Endothelial cell of hepatic sinusoid (primary cell): ENCODE results near the gene TTC12.

Source experiments
- in situ Hi-C: cut with HindIII; loops from 2 replicates; pipeline ENCODE4 v1.10.0; 2017; ENCODE audit warnings: low sequenced_read_pairs

The TTC12 gene

DNA sequence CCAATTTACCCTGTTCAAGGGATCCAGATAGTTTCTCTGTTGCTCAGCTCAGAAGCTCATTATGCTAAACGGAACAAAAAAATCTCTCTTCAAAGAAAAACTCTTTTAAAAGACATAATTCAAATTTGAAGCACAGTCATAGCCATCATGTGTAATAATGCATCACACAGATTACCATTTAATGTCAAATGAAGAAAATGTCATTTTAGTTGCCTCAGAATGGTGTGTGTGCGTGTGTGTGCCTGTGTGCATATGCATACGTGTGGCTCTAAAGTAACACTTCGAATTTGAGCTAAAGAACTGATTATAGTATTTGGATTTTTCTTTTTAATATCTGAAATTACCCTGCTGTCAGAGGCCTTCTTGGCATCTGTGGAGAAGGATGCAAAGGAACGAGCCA lies 9.9 kb downstream of the TTC12 start:
- in situ Hi-C loops = no loop called here

DNA sequence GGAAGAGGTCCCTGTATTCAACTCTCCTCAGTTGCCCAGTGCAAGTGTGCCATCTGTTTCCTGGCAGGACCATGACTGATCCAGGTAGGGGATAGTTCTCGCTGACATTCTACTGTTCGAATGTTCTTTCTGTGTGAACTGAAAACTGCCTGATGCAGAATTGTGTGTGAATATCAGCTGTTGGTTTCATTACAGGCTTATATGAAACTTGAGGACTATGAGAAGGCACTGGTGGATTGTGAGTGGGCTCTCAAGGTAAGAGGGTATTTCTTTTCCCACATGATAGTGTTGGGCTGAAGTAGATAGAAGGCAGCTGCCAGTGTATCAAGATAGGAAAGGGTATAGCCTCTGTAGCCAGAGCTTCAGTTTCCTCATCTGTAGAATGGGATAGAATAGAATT lies 15.3 kb downstream of the TTC12 start:
- in situ Hi-C loops = loop anchor here (5.0 to 25.0 kb wide), 2 partner anchors 88 to 183 kb away; no protein-coding TSS in a partner anchor

DNA sequence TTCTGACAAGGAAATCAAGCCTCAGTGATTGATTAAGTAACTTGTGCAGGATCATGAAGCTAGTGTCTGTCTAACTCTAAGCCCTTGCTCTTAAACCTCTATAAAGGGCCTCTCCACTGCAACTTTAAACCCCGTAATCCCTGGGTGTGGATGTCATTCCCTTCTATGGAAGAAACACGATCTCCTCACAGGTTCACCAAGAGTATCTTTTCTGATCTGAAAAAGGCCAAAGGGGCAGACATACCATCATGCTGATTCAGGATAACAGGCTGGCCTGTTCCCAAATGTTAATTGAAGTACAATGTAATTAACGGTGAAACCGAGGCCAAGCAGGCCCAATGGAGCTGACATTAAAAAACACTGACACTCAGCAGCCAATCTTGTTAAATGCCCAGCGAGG lies 17.1 kb downstream of the TTC12 start:
- in situ Hi-C loops = loop anchor here (25.0 kb wide), 1 partner anchor 181 kb away; no protein-coding TSS in a partner anchor

GRCh38 chr11:113332023-113332422 lies 17.6 kb downstream of the TTC12 start:
- in situ Hi-C loops = loop anchor here (25.0 kb wide), 1 partner anchor 180 kb away; no protein-coding TSS in a partner anchor

GRCh38 chr11:113332638-113333329 lies 18.4 kb downstream of the TTC12 start:
- in situ Hi-C loops = loop anchor here (25.0 kb wide), 1 partner anchor 180 kb away; no protein-coding TSS in a partner anchor

DNA sequence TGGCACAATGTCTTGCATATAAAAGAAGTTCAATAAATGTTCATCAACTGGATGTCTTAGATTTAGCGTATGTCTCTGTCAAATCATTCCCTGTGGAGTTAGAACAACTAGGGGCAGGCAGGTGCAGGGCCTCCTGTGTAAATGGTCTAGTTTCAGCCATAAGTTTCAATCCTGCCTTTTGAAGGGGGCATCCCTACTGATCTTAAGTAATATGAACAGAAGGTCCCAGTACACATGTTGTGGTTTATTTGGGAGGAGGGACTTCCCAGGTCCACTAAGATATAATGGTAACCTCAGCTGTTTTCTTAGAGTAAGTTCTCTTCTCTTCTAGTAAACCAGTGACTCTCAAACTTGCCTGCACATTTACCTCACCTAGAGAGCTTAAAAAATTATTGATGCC lies 19.8 kb downstream of the TTC12 start:
- in situ Hi-C loops = loop anchor here (25.0 kb wide), 1 partner anchor 178 kb away; no protein-coding TSS in a partner anchor

- in situ Hi-C loops = loop anchor here (25.0 kb wide), 1 partner anchor 174 kb away; no protein-coding TSS in a partner anchor
Measured at GRCh38 chr11:113338730-113339129, 24.3 kb downstream of the TTC12 start.

DNA sequence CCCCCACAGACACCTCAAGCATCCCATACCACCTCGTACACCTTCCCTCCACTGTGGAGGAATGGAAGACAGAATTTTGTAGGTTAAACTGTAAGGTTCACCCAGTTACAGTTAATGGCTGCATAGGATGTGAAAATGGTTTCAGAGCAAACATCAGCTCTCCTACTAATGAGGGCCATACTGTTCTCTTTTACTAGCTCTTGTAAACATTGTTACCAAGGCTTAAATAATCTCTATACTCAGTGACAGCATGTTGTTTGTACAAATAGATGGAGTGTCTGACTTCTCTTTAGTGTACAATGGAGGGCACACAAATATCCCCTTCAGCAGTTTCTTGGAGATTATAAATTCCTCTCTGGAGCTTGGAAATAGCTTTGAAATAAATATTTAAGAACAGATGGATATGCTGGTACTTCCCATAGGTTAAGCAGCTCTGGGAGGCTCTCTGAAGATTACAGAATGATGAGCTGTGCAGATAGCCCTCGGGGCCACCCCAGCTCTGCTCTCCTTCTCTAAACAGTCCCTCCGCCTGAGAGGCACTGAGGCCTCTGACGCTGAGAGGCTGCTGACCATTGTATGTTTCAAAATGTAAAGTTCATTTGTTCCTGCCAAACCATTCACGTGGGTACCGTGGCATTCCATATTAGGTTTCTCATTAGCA lies 25.7 kb downstream of the TTC12 start:
- in situ Hi-C loops = loop anchor here (10.0 to 25.0 kb wide), 2 partner anchors 95 to 172 kb away; no protein-coding TSS in a partner anchor

DNA sequence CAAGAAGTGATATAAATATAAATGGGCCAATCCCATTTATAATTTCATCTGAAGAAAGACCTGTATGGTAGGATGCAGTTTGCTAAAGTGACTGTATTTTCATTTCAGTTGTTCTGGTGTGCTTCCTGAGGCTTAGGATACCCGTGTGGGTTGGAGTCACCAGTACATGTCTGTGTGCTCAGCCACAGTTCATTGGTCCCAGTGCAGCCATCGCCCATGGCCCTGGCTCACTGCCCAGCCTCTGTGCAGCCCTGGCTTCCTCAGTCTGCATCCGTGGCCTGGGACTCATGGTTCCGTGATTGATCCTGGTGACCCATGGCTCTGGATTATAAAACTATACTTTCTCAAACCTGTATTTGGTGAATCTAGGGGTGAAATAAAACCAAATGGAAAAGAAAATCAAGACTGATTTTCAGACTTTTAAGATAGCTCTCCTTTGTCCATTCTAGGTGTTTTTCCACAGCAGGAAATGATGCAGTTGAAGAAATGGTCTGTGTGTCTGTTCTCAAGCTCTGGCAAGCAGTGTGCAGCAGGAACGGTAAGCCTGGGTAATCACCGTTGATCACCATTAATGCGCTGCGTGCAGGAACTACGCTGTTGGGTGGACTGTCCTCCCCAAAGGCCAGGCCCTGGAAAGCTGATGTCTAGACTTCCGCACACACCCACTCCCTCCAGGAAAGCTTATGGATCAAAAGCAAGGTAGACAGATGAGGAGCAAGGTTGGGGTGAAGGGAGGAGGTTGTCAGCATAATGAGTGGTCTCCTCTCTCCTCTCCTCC lies 27.2 kb downstream of the TTC12 start:
- in situ Hi-C loops = loop anchor here (10.0 to 25.0 kb wide), 2 partner anchors 93 to 171 kb away; no protein-coding TSS in a partner anchor

GRCh38 chr11:113345978-113346377 lies 31.6 kb downstream of the TTC12 start:
- in situ Hi-C loops = loop anchor here (10.0 to 25.0 kb wide), 2 partner anchors 89 to 166 kb away; no protein-coding TSS in a partner anchor

DNA sequence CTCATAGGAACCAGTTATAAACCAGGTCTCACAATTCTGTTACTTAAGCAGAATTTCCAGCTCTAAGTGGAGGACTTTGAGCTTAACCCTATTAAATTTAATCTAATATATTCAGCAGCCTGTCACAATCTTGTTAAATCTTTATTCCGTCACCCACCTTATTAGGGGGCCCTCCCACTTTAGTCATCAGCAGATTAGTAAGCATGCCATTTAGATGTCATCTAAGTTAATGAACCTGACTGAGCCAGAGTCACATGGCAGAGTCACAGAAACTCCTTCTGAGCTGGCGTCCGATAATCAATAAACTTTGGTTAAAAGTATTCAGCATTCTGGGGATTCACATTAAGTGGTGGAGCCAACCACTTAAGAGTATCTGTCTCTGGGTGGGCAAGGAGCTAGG lies 35.1 kb downstream of the TTC12 start:
- in situ Hi-C loops = loop anchor here (10.0 to 25.0 kb wide), 2 partner anchors 85 to 163 kb away; no protein-coding TSS in a partner anchor

DNA sequence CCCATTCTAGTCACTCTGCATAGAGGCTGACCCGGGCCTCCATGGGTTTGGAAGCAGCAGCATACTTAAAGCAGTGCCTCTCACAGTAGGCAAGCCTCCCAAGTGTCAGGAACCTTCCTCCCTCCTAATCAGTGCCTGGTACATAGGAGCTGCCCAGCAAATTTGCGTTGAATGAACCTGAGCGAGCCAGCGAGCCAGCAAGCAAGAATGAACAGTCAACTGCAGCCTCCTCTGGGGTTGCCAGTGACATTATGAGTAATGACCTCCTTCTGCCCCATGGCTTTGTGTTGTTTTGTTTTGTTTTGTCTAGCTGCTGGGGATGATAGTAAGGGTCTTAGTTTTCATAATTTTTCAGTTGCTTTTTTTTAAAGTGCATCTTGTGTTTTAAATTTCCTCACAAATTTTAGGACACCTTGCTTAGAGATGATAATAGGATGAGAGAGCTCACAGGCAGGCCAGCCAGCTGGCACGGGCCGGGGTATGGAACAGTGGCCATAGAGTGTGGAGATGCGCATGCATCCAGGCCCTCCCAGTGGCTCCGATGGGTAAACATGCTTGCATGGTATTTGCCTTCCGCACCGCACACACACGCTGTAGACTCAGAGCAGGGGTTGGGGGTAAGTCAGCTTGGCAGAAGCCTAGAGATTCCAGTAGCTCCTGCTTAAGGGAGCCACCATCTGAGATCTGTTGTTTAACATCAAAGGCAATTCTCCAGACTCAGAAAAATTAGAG lies 36.1 kb downstream of the TTC12 start:
- in situ Hi-C loops = no loop called here

DNA sequence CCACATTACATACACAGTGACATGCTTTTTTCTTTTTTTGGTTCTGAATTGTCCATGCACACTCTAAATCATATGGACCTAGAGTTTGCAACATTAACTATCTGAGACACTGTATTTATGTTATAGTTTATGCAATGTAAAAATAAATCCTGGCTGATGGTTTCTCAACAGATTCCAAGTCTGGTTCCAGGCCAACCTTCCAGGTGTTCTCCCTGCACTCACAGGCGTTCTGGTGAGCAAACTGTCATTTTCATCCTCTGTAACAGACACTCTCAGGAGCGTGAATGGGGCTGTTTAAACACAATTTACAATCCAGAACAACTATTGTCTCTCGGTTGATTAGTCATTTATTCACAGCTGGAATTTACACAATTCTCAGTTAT lies 36.7 kb downstream of the TTC12 start:
- in situ Hi-C loops = no loop called here

DNA sequence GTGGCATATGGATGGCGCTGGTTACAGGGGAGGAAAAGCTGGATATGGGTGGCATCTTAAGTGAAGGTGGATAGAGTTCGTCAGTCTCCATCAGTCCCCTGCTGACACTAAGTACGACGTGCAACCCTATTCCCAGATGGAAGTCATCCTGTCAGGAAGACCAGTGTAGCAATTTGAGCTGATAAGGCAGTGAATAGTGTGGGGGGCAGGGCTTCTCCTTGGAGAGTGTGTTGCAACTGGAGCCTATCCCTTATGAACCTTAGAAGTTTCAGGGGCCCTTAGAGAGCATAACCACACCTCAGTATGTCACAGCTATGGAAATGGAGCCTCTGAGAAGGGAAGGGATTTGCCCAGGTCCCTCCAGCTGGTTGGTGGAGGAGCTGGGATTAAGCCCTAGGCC lies 37.1 kb downstream of the TTC12 start:
- in situ Hi-C loops = no loop called here

- in situ Hi-C loops = no loop called here
Measured at GRCh38 chr11:113356203-113356602, 41.8 kb downstream of the TTC12 start.

DNA sequence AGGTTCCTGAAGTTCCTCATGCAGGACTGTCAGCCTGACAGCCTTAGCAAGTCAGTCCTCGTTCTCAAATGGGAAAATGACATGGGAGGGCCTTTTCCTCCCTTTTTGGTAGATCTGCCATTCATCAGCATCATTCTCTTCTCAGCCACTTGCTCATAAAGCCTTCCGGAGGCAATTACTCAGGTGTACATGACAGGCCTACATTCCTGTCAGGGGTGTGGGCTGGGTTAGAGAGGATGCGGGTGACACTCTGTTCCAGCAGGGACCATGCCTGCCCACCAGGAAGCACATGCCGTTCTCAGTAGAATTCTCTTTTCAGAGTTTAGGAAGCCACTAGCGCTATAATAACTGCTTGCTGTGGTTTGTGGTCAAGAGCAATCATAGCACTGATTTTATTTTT lies 49.0 kb downstream of the TTC12 start:
- in situ Hi-C loops = no loop called here

- in situ Hi-C loops = no loop called here
Measured at GRCh38 chr11:113363996-113364641, 49.7 kb downstream of the TTC12 start.

GRCh38 chr11:113365895-113366294 lies 51.5 kb downstream of the TTC12 start:
- in situ Hi-C loops = no loop called here

DNA sequence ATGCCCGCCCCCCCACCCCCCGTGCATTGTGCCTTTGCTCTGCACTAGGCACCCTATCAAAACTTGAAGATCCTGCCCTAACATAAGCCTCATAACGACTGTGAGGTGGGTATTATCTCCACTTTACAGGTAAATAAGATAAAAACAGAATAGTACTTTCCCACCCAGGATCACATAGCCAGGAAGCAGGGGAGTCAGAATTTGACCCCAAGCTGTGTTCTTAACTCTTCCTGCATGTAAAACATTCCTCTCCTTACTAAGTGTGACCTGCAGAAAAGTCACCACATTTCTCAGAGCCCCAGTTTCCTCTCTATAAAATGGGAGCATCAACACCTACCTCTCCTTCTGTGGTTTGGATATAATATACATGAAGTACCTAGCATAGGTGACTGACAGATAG lies 55.0 kb downstream of the TTC12 start:
- in situ Hi-C loops = no loop called here

- in situ Hi-C loops = no loop called here
Measured at GRCh38 chr11:113370634-113371033, 56.3 kb downstream of the TTC12 start.
